MG63 (cell line): ENCODE results near the gene NCCRP1. TPM values are rescaled to one million over a fixed set of nuclear protein-coding genes. Genes with fewer than 3 reads are reported as not detected.
A peak's percentile ranks its signal among the peaks of the same experiment; 100 is the strongest.

Experiments
- DNase-seq: peaks from one replicate; pipeline ENCODE4 v3.0.0-alpha.2; 2020
- H3K27me3 ChIP-seq: fragments of 250-450 bp; sonication (Bioruptor Pico); 2 replicates; pipeline ENCODE4 v1.5.1; 2020; ENCODE audit warnings: mild to moderate bottlenecking, moderate library complexity
- H3K36me3 ChIP-seq: fragments of 250-450 bp; sonication (Bioruptor Pico); 2 replicates; pipeline ENCODE4 v1.5.1; 2020; ENCODE audit warnings: mild to moderate bottlenecking, moderate library complexity
- H3K4me3 ChIP-seq: fragments of 250-450 bp; sonication (Bioruptor Pico); 2 replicates; pipeline ENCODE4 v1.5.1; 2020; ENCODE audit warnings: mild to moderate bottlenecking, moderate library complexity
- H3K9me3 ChIP-seq: fragments of 250-450 bp; sonication (Bioruptor Pico); 2 replicates; pipeline ENCODE4 v1.5.1; 2020; ENCODE audit warnings: mild to moderate bottlenecking, moderate library complexity
- total RNA-seq: library from RNA; depleted of rRNA; stranded (reverse); fragments of >200 nt; shearing (Covaris generic); gene quantifications from 2 replicates; pipeline ENCODE4 v1.2.3, GENCODE V29; 2014; ENCODE audit warnings: low replicate concordance; rRNA removed

NCCRP1 gene
- not detected in 2 replicates for total RNA-seq

GRCh38 chr19:39196860-39197562, at the start of gene NCCRP1:
Gene NCCRP1, plus strand, starts transcription at chr19:39196964. Its CDS starts 19 bp downstream, at chr19:39196983.
- H3K27me3 ChIP-seq = peaks cover 3% of the 10 kb centered on the region; the same call in 1 of the 2 replicates
- no peak within 1 kb of the TSS for H3K4me3 ChIP-seq
- no peaks in the 10 kb centered on the region for H3K36me3 ChIP-seq

GRCh38 chr19:39147480-39147879, 49.3 kb upstream of the NCCRP1 start:
- Histone ChIP-seq H3K36me3 (peaks cover 4% of the 10 kb centered on the region), H3K9me3 (no peaks in the 10 kb centered on the region), H3K4me3 (no peak overlapping the region), H3K27me3 (no peaks in the 10 kb centered on the region)
- DNase-seq = no peak

More at GRCh38 chr19:39196860-39197562, at the start of gene NCCRP1:
- H3K9me3 ChIP-seq = no peaks in the 10 kb centered on the region
- no peak for DNase-seq

GRCh38 chr19:39148939-39149529, 47.7 kb upstream of the NCCRP1 start:
- no peaks in the 10 kb centered on the region for H3K9me3 ChIP-seq
- peaks cover 4% of the 10 kb centered on the region for H3K36me3 ChIP-seq
- H3K4me3 ChIP-seq = no peak overlapping the region
- H3K27me3 ChIP-seq = no peaks in the 10 kb centered on the region
- DNase-seq = no peak

GRCh38 chr19:39150235-39150634, 46.5 kb upstream of the NCCRP1 start:
- no peak for DNase-seq
- Histone ChIP-seq H3K36me3 (peaks cover 4% of the 10 kb centered on the region), H3K27me3 (no peaks in the 10 kb centered on the region), H3K9me3 (no peaks in the 10 kb centered on the region), H3K4me3 (no peak overlapping the region)

GRCh38 chr19:39150807-39151600, 45.8 kb upstream of the NCCRP1 start:
- Histone ChIP-seq H3K4me3 (no peak overlapping the region), H3K36me3 (peaks cover 4% of the 10 kb centered on the region), H3K9me3 (no peaks in the 10 kb centered on the region), H3K27me3 (no peaks in the 10 kb centered on the region)
- no peak for DNase-seq

GRCh38 chr19:39152066-39152465, 44.7 kb upstream of the NCCRP1 start:
- Histone ChIP-seq H3K36me3 (peaks cover 4% of the 10 kb centered on the region), H3K27me3 (no peaks in the 10 kb centered on the region), H3K4me3 (no peak overlapping the region), H3K9me3 (no peaks in the 10 kb centered on the region)
- no peak for DNase-seq

- H3K9me3 ChIP-seq = no peaks in the 10 kb centered on the region
- DNase-seq = no peak
- no peaks in the 10 kb centered on the region for H3K27me3 ChIP-seq
These were observed 42.6 kb upstream of the NCCRP1 start for GRCh38 chr19:39154100-39154628.

GRCh38 chr19:39154629-39155100, 42.1 kb upstream of the NCCRP1 start:
- Histone ChIP-seq H3K9me3 (no peaks in the 10 kb centered on the region), H3K27me3 (no peaks in the 10 kb centered on the region), H3K4me3 (no peak overlapping the region), H3K36me3 (no peaks in the 10 kb centered on the region; the same call in 1 of the 2 replicates)
- DNase-seq = no peak

More at GRCh38 chr19:39154100-39154628, 42.6 kb upstream of the NCCRP1 start:
- H3K4me3 ChIP-seq = no peak overlapping the region
- H3K36me3 ChIP-seq = no peaks in the 10 kb centered on the region; the same call in 1 of the 2 replicates

GRCh38 chr19:39155114-39155700, 41.6 kb upstream of the NCCRP1 start:
- H3K4me3 ChIP-seq = no peak overlapping the region
- no peak for DNase-seq
- H3K36me3 ChIP-seq = no peaks in the 10 kb centered on the region; the same call in 1 of the 2 replicates
- no peaks in the 10 kb centered on the region for H3K27me3 ChIP-seq
- H3K9me3 ChIP-seq = no peaks in the 10 kb centered on the region

GRCh38 chr19:39155741-39156140, 41.0 kb upstream of the NCCRP1 start:
- DNase-seq = no peak
- Histone ChIP-seq H3K4me3 (no peak overlapping the region), H3K36me3 (no peaks in the 10 kb centered on the region; the same call in 1 of the 2 replicates), H3K9me3 (no peaks in the 10 kb centered on the region), H3K27me3 (no peaks in the 10 kb centered on the region)

GRCh38 chr19:39156326-39157230, 40.2 kb upstream of the NCCRP1 start:
- no peak for DNase-seq
- no peaks in the 10 kb centered on the region; the same call in 1 of the 2 replicates for H3K36me3 ChIP-seq
- no peaks in the 10 kb centered on the region for H3K27me3 ChIP-seq
- H3K4me3 ChIP-seq = no peak overlapping the region
- H3K9me3 ChIP-seq = no peaks in the 10 kb centered on the region

- no peak for DNase-seq
- H3K27me3 ChIP-seq = no peaks in the 10 kb centered on the region
- H3K36me3 ChIP-seq = no peaks in the 10 kb centered on the region; the same call in 1 of the 2 replicates
- H3K4me3 ChIP-seq = no peak overlapping the region
- no peaks in the 10 kb centered on the region for H3K9me3 ChIP-seq
These were observed 39.3 kb upstream of the NCCRP1 start for GRCh38 chr19:39157275-39157996.

GRCh38 chr19:39157997-39158389, 38.8 kb upstream of the NCCRP1 start:
- Histone ChIP-seq H3K9me3 (no peaks in the 10 kb centered on the region), H3K36me3 (no peaks in the 10 kb centered on the region; the same call in 1 of the 2 replicates), H3K4me3 (no peak overlapping the region), H3K27me3 (no peaks in the 10 kb centered on the region)
- DNase-seq = no peak

GRCh38 chr19:39158646-39159260, 38.0 kb upstream of the NCCRP1 start:
- Histone ChIP-seq H3K27me3 (no peaks in the 10 kb centered on the region), H3K4me3 (no peak overlapping the region), H3K9me3 (no peaks in the 10 kb centered on the region), H3K36me3 (no peaks in the 10 kb centered on the region; the same call in 1 of the 2 replicates)
- no peak for DNase-seq

- Histone ChIP-seq H3K4me3 (no peak overlapping the region), H3K36me3 (no peaks in the 10 kb centered on the region; the same call in 1 of the 2 replicates), H3K9me3 (no peaks in the 10 kb centered on the region), H3K27me3 (no peaks in the 10 kb centered on the region)
- peak; percentile 92 for DNase-seq
These were observed 36.3 kb upstream of the NCCRP1 start for GRCh38 chr19:39160523-39160861.
